ENCODE measurements around the gene PTPN4.

The PTPN4 gene

GRCh38 chr2:119790466-119790865 is 30.7 kb downstream of the PTPN4 start:
- Histone ChIP-seq H3K4ac (ENCODE audit: low read depth, low read length) (no peak overlapping the region), H2BK12ac (ENCODE audit: low read length) (no peak overlapping the region), H3K14ac (ENCODE audit: low read length) (no peak overlapping the region), H3K9me3 (ENCODE audit: insufficient read depth, low read depth, low read length) (peaks cover 3% of the 10 kb centered on the region), H4K8ac (ENCODE audit: low read depth, low read length) (no peak overlapping the region), H4K12ac (ENCODE audit: low read depth, low read length) (no peak overlapping the region), H3K4me3 (ENCODE audit: low read depth, low read length) (no peak overlapping the region), H3K4me2 (ENCODE audit: low read length) (no peak overlapping the region), H2AFZ (ENCODE audit: insufficient read depth, low read length, poor library complexity) (no peak overlapping the region), H2AK5ac (ENCODE audit: low read length) (no peak overlapping the region), H4K91ac (ENCODE audit: low read depth, low read length) (no peak overlapping the region), H3K23ac (ENCODE audit: low read length) (no peak overlapping the region), H3K9ac (ENCODE audit: low read length) (no peak overlapping the region), H3K79me2 (ENCODE audit: control insufficient read depth, insufficient read depth, low read length, poor library complexity) (no peaks in the 10 kb centered on the region), H3K4me1 (ENCODE audit: control insufficient read depth in 1 of 2, insufficient read depth in 2 of 2, low read length in 2 of 2) (no peaks in the 10 kb centered on the region), H3K79me1 (ENCODE audit: low read length) (no peaks in the 10 kb centered on the region), H3K18ac (ENCODE audit: low read length) (no peak overlapping the region), H2BK5ac (ENCODE audit: low read depth, low read length, poor library complexity) (no peak overlapping the region), H3K27ac (ENCODE audit: low read depth, low read length) (no peak overlapping the region), H3K27me3 (ENCODE audit: insufficient read depth, low read length) (no peaks in the 10 kb centered on the region), H2BK120ac (ENCODE audit: insufficient read depth, low read length, poor library complexity) (no peak overlapping the region), H3K36me3 (ENCODE audit: control insufficient read depth in 1 of 2, insufficient read depth in 2 of 2, low read length in 2 of 2) (no peaks in the 10 kb centered on the region)
- DNase-seq, result no peak

GRCh38 chr2:119792907-119793312 is 33.2 kb downstream of the PTPN4 start:
- H2AK5ac ChIP-seq (ENCODE audit: low read length), result no peak overlapping the region
- WGBS (ENCODE audit: extremely low coverage, insufficient coverage, insufficient read length), result no CpG with 5 or more reads among the region's 8 CpGs

GRCh38 chr2:119794237-119794636 is 34.5 kb downstream of the PTPN4 start:
- H3K4me1 ChIP-seq (ENCODE audit: control insufficient read depth in 1 of 2, insufficient read depth in 2 of 2, low read length in 2 of 2), result no peaks in the 10 kb centered on the region
- no peak overlapping the region for H2AFZ ChIP-seq (ENCODE audit: insufficient read depth, low read length, poor library complexity)
- H2BK5ac ChIP-seq (ENCODE audit: low read depth, low read length, poor library complexity), result no peak overlapping the region
- no peak for DNase-seq
- no peak overlapping the region for H3K23ac ChIP-seq (ENCODE audit: low read length)
- H3K4ac ChIP-seq (ENCODE audit: low read depth, low read length), result no peak overlapping the region
- WGBS (ENCODE audit: extremely low coverage, insufficient coverage, insufficient read length), result no CpG with 5 or more reads among the region's 9 CpGs
- no peak overlapping the region for H3K18ac ChIP-seq (ENCODE audit: low read length)
- no peak overlapping the region for H3K4me2 ChIP-seq (ENCODE audit: low read length)
- no peak overlapping the region for H3K9ac ChIP-seq (ENCODE audit: low read length)
- peaks cover 5% of the 10 kb centered on the region for H3K9me3 ChIP-seq (ENCODE audit: insufficient read depth, low read depth, low read length)
- H3K27ac ChIP-seq (ENCODE audit: low read depth, low read length), result no peak overlapping the region
- H2BK12ac ChIP-seq (ENCODE audit: low read length), result no peak overlapping the region
- no peaks in the 10 kb centered on the region for H3K79me2 ChIP-seq (ENCODE audit: control insufficient read depth, insufficient read depth, low read length, poor library complexity)
- H3K36me3 ChIP-seq (ENCODE audit: control insufficient read depth in 1 of 2, insufficient read depth in 2 of 2, low read length in 2 of 2), result no peaks in the 10 kb centered on the region
- no peak overlapping the region for H3K14ac ChIP-seq (ENCODE audit: low read length)
- no peak overlapping the region for H3K4me3 ChIP-seq (ENCODE audit: low read depth, low read length)
- H4K12ac ChIP-seq (ENCODE audit: low read depth, low read length), result no peak overlapping the region
- no peaks in the 10 kb centered on the region for H3K27me3 ChIP-seq (ENCODE audit: insufficient read depth, low read length)
- H4K91ac ChIP-seq (ENCODE audit: low read depth, low read length), result no peak overlapping the region
- no peak overlapping the region for H4K8ac ChIP-seq (ENCODE audit: low read depth, low read length)
- H2BK120ac ChIP-seq (ENCODE audit: insufficient read depth, low read length, poor library complexity), result no peak overlapping the region
- H3K79me1 ChIP-seq (ENCODE audit: low read length), result no peaks in the 10 kb centered on the region
- H2AK5ac ChIP-seq (ENCODE audit: low read length), result no peak overlapping the region

More at GRCh38 chr2:119792907-119793312, 33.2 kb downstream of the PTPN4 start:
- peak in 1 of 2 donors; percentile 4 for DNase-seq
- Histone ChIP-seq H3K14ac (ENCODE audit: low read length) (no peak overlapping the region), H2BK5ac (ENCODE audit: low read depth, low read length, poor library complexity) (no peak overlapping the region), H3K9me3 (ENCODE audit: insufficient read depth, low read depth, low read length) (peaks cover 5% of the 10 kb centered on the region), H3K27me3 (ENCODE audit: insufficient read depth, low read length) (no peaks in the 10 kb centered on the region), H3K79me2 (ENCODE audit: control insufficient read depth, insufficient read depth, low read length, poor library complexity) (no peaks in the 10 kb centered on the region), H4K8ac (ENCODE audit: low read depth, low read length) (no peak overlapping the region), H3K4ac (ENCODE audit: low read depth, low read length) (no peak overlapping the region), H3K27ac (ENCODE audit: low read depth, low read length) (no peak overlapping the region), H4K91ac (ENCODE audit: low read depth, low read length) (no peak overlapping the region), H3K9ac (ENCODE audit: low read length) (no peak overlapping the region), H3K36me3 (ENCODE audit: control insufficient read depth in 1 of 2, insufficient read depth in 2 of 2, low read length in 2 of 2) (no peaks in the 10 kb centered on the region), H4K12ac (ENCODE audit: low read depth, low read length) (no peak overlapping the region), H2BK120ac (ENCODE audit: insufficient read depth, low read length, poor library complexity) (no peak overlapping the region), H3K79me1 (ENCODE audit: low read length) (no peaks in the 10 kb centered on the region), H2BK12ac (ENCODE audit: low read length) (no peak overlapping the region), H2AFZ (ENCODE audit: insufficient read depth, low read length, poor library complexity) (no peak overlapping the region), H3K4me3 (ENCODE audit: low read depth, low read length) (no peak overlapping the region), H3K4me1 (ENCODE audit: control insufficient read depth in 1 of 2, insufficient read depth in 2 of 2, low read length in 2 of 2) (no peaks in the 10 kb centered on the region), H3K23ac (ENCODE audit: low read length) (no peak overlapping the region), H3K4me2 (ENCODE audit: low read length) (no peak overlapping the region), H3K18ac (ENCODE audit: low read length) (no peak overlapping the region)

- Histone ChIP-seq H3K36me3 (ENCODE audit: control insufficient read depth in 1 of 2, insufficient read depth in 2 of 2, low read length in 2 of 2) (no peaks in the 10 kb centered on the region), H3K9ac (ENCODE audit: low read length) (no peak overlapping the region), H3K4me2 (ENCODE audit: low read length) (no peak overlapping the region), H3K18ac (ENCODE audit: low read length) (no peak overlapping the region), H4K12ac (ENCODE audit: low read depth, low read length) (no peak overlapping the region), H3K79me2 (ENCODE audit: control insufficient read depth, insufficient read depth, low read length, poor library complexity) (no peaks in the 10 kb centered on the region), H3K4ac (ENCODE audit: low read depth, low read length) (peak overlapping the region; percentile 27), H3K79me1 (ENCODE audit: low read length) (no peaks in the 10 kb centered on the region), H2AFZ (ENCODE audit: insufficient read depth, low read length, poor library complexity) (no peak overlapping the region), H4K91ac (ENCODE audit: low read depth, low read length) (no peak overlapping the region), H3K27ac (ENCODE audit: low read depth, low read length) (no peak overlapping the region), H3K9me3 (ENCODE audit: insufficient read depth, low read depth, low read length) (peaks cover 5% of the 10 kb centered on the region), H3K4me3 (ENCODE audit: low read depth, low read length) (no peak overlapping the region), H2BK5ac (ENCODE audit: low read depth, low read length, poor library complexity) (no peak overlapping the region), H2BK120ac (ENCODE audit: insufficient read depth, low read length, poor library complexity) (no peak overlapping the region), H2BK12ac (ENCODE audit: low read length) (no peak overlapping the region), H3K14ac (ENCODE audit: low read length) (no peak overlapping the region), H4K8ac (ENCODE audit: low read depth, low read length) (no peak overlapping the region), H2AK5ac (ENCODE audit: low read length) (no peak overlapping the region), H3K23ac (ENCODE audit: low read length) (no peak overlapping the region), H3K4me1 (ENCODE audit: control insufficient read depth in 1 of 2, insufficient read depth in 2 of 2, low read length in 2 of 2) (no peaks in the 10 kb centered on the region), H3K27me3 (ENCODE audit: insufficient read depth, low read length) (no peaks in the 10 kb centered on the region)
- WGBS (ENCODE audit: extremely low coverage, insufficient coverage, insufficient read length), result no CpG with 5 or more reads among the region's 22 CpGs
- DNase-seq, result no peak
These were observed 35.9 kb downstream of the PTPN4 start for GRCh38 chr2:119795309-119796303.

Data from trophoblast cell (in vitro differentiated cells and primary cell).